GM21526 (cell line): Measurements from ENCODE around the gene MSL1.

Source experiments
- ATAC-seq: cut with Tn5 transposase; IDR thresholded peaks from one replicate; pipeline ENCODE4 v1.9.1; 2021; ENCODE audit warnings: moderate library complexity; ENCODE audit not compliant: unreplicated experiment, low FRiP score

MSL1 gene

GRCh38 chr17:40121181-40122135 is at the start of gene MSL1:
MSL1 (plus strand) TSS chr17:40121971; CDS start chr17:40122613, 642 bp downstream.
- no peak for ATAC-seq

- no peak for ATAC-seq
These were observed 49.6 kb upstream of the MSL1 start for GRCh38 chr17:40072040-40072734.

GRCh38 chr17:40072735-40073346 is 48.9 kb upstream of the MSL1 start:
- ATAC-seq: no peak

GRCh38 chr17:40073454-40074174 is 48.2 kb upstream of the MSL1 start:
- no peak for ATAC-seq

GRCh38 chr17:40074175-40074512 is 47.6 kb upstream of the MSL1 start:
- no peak for ATAC-seq

- ATAC-seq: no peak
These were observed 46.9 kb upstream of the MSL1 start for GRCh38 chr17:40074871-40075200.

- ATAC-seq: no peak
These were observed 46.4 kb upstream of the MSL1 start for GRCh38 chr17:40075201-40075941.

- no peak for ATAC-seq
These were observed 45.8 kb upstream of the MSL1 start for GRCh38 chr17:40075942-40076498.

- ATAC-seq: no peak
These were observed 45.2 kb upstream of the MSL1 start for GRCh38 chr17:40076591-40076990.

GRCh38 chr17:40079545-40079944 is 42.2 kb upstream of the MSL1 start:
- no peak for ATAC-seq

GRCh38 chr17:40084477-40084876 is 37.3 kb upstream of the MSL1 start:
- ATAC-seq: no peak

GRCh38 chr17:40086150-40087044 is 35.4 kb upstream of the MSL1 start:
- no peak for ATAC-seq

- ATAC-seq: no peak
These were observed 34.5 kb upstream of the MSL1 start for GRCh38 chr17:40087049-40087794.

GRCh38 chr17:40087903-40088718 is 33.7 kb upstream of the MSL1 start:
- ATAC-seq: no peak

- ATAC-seq: no peak
These were observed 32.5 kb upstream of the MSL1 start for GRCh38 chr17:40089077-40089895.
